ENCODE measurements around the gene BTBD10.
"Not testable (repeated sequence)": the region's sequence is repeated elsewhere in the genome, so short reads cannot be mapped to it uniquely, and the experiment has no call there.

BTBD10 gene

GRCh38 chr11:13440100-13440855 lies 22.7 kb downstream of the BTBD10 start:
- DNase-seq (ENCODE audit: low read depth in 2 of 2) = no peak

- DNase-seq (ENCODE audit: low read depth in 2 of 2) = no peak
These were observed 24.7 kb downstream of the BTBD10 start for GRCh38 chr11:13438291-13438690.

- not testable (repeated sequence) for DNase-seq (ENCODE audit: low read depth in 2 of 2)
These were observed 26.2 kb downstream of the BTBD10 start for GRCh38 chr11:13436836-13437235.

- no peak for DNase-seq (ENCODE audit: low read depth in 2 of 2)
These were observed 28.5 kb downstream of the BTBD10 start for GRCh38 chr11:13434247-13435205.

- DNase-seq (ENCODE audit: low read depth in 2 of 2) = no peak
These were observed 29.6 kb downstream of the BTBD10 start for GRCh38 chr11:13433437-13433836.

- DNase-seq (ENCODE audit: low read depth in 2 of 2) = no peak
These were observed 33.2 kb downstream of the BTBD10 start for GRCh38 chr11:13429836-13430235.

- DNase-seq (ENCODE audit: low read depth in 2 of 2) = no peak
These were observed 33.7 kb downstream of the BTBD10 start for GRCh38 chr11:13429288-13429687.

GRCh38 chr11:13427440-13427839 lies 35.6 kb downstream of the BTBD10 start:
- no peak for DNase-seq (ENCODE audit: low read depth in 2 of 2)

- DNase-seq (ENCODE audit: low read depth in 2 of 2) = no peak
These were observed 39.6 kb downstream of the BTBD10 start for GRCh38 chr11:13423372-13423771.

GRCh38 chr11:13421561-13421960 lies 41.5 kb downstream of the BTBD10 start:
- no peak for DNase-seq (ENCODE audit: low read depth in 2 of 2)

- no peak for DNase-seq (ENCODE audit: low read depth in 2 of 2)
These were observed 47.8 kb downstream of the BTBD10 start for GRCh38 chr11:13415201-13415600.

GRCh38 chr11:13405220-13405619 lies 57.8 kb downstream of the BTBD10 start:
- DNase-seq (ENCODE audit: low read depth in 2 of 2) = no peak

GRCh38 chr11:13398335-13398734 lies 64.7 kb downstream of the BTBD10 start:
- not testable (repeated sequence) for DNase-seq (ENCODE audit: low read depth in 2 of 2)

- no peak for DNase-seq (ENCODE audit: low read depth in 2 of 2)
These were observed 71.8 kb downstream of the BTBD10 start for GRCh38 chr11:13391217-13391616.

GRCh38 chr11:13388741-13389140 lies 74.3 kb downstream of the BTBD10 start:
- DNase-seq (ENCODE audit: low read depth in 2 of 2) = no peak

GRCh38 chr11:13386567-13386966 lies 76.5 kb downstream of the BTBD10 start:
- no peak for DNase-seq (ENCODE audit: low read depth in 2 of 2)

GRCh38 chr11:13384908-13385640 lies 77.9 kb downstream of the BTBD10 start:
- DNase-seq (ENCODE audit: low read depth in 2 of 2) = no peak

GRCh38 chr11:13382751-13383150 lies 80.3 kb downstream of the BTBD10 start:
- no peak for DNase-seq (ENCODE audit: low read depth in 2 of 2)

- no peak for DNase-seq (ENCODE audit: low read depth in 2 of 2)
These were observed 82.3 kb downstream of the BTBD10 start for GRCh38 chr11:13380731-13381130.

- DNase-seq (ENCODE audit: low read depth in 2 of 2) = no peak
These were observed 84.7 kb downstream of the BTBD10 start for GRCh38 chr11:13378316-13378715.

- DNase-seq (ENCODE audit: low read depth in 2 of 2) = no peak
These were observed 86.2 kb downstream of the BTBD10 start for GRCh38 chr11:13376838-13377237.

GRCh38 chr11:13376402-13376801 lies 86.6 kb downstream of the BTBD10 start:
- no peak for DNase-seq (ENCODE audit: low read depth in 2 of 2)

Data from stimulated activated CD4-positive, alpha-beta T cell treated with anti-CD3 and anti-CD28 coated beads, Interleukin-1b, Interleukin-23, amount 100 ng/mL, for 1 hour (primary cell).